ENCODE measurements around the gene PPM1N.

GRCh38 chr19:45477713-45478453 is 20.4 kb upstream of the PPM1N start:
- TF ChIP-seq CTCF (IDR thresholded peaks at IDR 0.05) (no peak), POLR2A (IDR thresholded peaks at IDR 0.05) (no peak)
